Kidney capillary endothelial cell (primary cell): ENCODE measurements around the gene CDH23.

Experiments
- DNase-seq: peaks from one replicate; pipeline ENCODE4 v3.0.0-alpha.2; 2018; ENCODE audit warnings: low spot score

CDH23 gene

DNA sequence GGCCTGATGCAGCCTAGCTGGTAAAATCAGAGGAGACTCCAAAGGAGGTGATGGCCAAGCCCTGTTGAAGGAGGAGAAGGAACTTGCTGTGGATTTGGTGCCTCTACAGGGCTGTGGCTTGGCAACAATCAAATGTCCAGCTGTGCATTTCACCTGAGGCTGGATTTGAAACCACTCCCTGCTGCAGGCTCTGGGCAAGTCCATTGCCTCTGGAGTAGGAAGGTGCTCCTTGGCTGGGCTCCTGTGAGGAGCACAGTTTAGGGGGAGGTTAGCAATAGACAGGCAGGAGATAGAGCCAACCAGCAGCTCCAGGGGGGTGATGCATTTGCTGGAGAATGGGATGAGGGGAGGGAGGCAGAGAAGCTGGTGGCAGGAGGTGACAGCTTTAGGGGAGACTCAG, 26.5 kb downstream of the CDH23 start:
- DNase-seq = no peak

GRCh38 chr10:71423901-71424300, 27.2 kb downstream of the CDH23 start:
- DNase-seq = no peak

- DNase-seq = no peak
Measured at GRCh38 chr10:71424496-71425194, 27.9 kb downstream of the CDH23 start.

GRCh38 chr10:71426058-71426605, 29.4 kb downstream of the CDH23 start:
- no peak for DNase-seq

- no peak for DNase-seq
Measured at GRCh38 chr10:71427246-71427645, 30.5 kb downstream of the CDH23 start.

GRCh38 chr10:71429304-71429703, 32.6 kb downstream of the CDH23 start:
- DNase-seq = no peak

- no peak for DNase-seq
Measured at GRCh38 chr10:71429929-71430328, 33.2 kb downstream of the CDH23 start.

DNA sequence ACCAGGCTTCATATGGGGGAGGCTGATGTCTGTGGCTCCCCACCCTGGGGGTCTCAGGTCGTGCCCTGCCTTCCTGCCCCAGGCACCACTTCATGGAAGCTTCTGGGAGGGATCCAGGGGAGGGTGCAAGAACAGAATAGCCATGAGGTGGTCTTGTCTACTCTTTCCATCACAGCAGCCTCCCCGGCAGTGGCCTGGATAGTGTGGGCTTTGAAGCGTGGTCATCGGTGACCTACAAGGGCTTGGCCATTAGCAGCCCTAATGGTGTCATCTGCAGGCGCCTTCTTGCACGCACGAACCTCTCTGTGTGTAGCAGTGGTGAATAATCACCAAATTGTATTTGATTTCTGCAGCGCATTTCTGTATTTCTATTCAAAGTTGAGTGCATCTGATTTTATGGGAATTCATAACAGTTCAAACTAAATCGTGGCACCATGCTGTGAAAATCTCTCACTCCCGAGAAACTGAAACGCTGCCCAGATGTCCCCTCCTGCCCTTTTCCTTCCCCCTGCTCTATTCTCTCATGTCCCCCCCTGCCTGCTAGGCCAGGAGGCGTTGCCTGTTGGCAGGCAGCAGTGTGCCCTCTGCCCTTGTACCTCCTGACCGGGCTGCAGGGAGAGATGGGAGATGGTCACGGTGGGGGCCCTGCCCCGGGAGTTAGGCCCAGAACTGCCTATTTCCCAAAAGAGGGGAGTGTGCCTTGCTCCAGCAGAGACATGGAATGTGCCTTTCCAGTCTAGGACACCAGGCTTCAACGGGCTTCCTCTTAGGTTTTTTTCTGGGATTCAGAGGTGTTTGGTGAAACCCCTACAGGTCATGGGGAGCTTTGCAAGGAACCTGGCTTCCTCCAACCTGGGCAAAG, 34.8 kb downstream of the CDH23 start:
- no peak for DNase-seq

- no peak for DNase-seq
Measured at GRCh38 chr10:71432101-71432905, 35.6 kb downstream of the CDH23 start.

DNA sequence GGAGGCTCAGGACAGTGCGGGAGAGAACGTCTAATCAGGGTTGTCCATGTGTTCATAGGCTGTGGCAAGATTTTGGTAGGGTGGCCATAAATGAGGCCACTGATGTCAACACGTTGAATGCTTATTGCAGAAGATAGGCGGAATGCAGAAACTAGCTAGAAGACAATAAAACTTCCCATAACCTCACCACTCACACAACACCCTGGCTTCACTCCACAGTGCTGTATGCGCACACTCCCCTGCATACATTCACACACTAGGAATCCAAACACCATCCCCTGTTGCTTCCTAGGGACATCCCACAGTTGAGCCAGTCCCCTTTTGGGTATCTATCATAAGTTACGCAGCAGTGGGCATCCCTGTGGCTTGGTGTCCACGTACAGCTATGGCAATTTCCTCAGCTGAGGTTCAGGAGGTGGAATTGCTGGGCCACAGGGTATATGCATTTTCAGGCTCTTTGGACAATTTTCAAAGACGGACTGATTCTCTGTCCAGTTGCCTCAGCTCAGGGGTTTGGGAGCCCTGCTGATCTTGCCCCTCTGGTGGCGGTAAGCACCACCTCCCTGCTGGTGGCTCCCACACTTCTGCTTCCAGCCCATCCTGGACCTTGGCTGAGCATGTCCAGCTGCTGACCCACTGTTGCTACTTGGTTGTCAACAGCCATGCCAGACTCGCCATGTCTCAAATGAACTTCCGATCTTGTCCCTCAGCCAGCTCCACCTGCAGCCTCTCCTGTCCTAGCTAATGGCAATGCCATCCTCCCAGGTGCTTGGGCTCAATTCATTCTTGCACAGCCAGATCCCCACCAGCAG, 36.4 kb downstream of the CDH23 start:
- no peak for DNase-seq

DNA sequence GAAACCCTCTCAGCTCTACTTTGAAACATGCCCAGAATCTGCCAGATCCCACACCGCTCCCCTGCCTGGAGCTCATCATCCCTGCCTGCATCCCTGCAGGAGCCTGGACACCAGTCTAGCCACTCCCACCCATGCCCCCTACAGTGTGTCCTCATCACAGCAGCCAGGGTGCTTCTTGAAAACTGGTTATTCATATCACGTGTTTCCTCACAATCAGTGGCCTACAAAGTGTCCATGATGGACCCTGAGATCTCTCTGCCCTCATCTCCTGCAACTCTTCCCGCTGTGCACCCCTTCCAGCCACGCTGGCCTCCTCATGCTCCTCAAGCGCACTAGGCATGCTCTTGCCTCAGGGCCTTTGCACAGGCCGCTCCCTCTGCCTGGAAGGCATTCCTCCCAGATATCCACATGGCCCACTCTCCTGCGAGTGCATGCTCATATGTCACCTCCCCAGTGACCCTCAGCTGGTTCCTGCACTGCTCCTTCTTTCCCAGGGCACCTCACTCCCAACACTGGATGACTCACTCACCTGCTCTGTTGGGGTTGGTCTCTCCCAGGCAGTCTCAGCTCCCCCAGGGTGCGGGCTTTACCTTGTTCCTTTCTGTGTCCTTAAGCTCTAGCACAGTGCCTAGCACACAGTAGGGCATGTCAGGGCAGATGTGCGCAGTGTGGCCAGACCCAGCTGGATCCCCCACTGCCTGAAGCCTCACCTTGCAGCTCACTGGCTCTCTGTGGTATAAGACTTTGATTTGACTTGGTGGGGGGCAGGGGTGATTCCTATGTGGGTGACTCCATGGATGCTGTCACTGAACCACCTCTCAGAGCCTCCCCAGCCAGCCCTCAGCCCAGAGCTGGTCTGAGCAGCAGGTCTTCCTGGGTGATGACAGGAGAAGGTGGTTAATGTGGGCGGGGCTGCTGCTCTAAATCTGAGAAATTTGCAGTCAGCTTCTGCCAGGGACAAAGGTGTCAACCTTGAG, 37.3 kb downstream of the CDH23 start:
- no peak for DNase-seq

GRCh38 chr10:71434760-71435394, 38.2 kb downstream of the CDH23 start:
- no peak for DNase-seq

GRCh38 chr10:71435571-71436267, 39.0 kb downstream of the CDH23 start:
- DNase-seq = peak; percentile 27

GRCh38 chr10:71436268-71437125, 39.8 kb downstream of the CDH23 start:
- peak; percentile 12 for DNase-seq

GRCh38 chr10:71437537-71438092, 40.9 kb downstream of the CDH23 start:
- DNase-seq = no peak

DNA sequence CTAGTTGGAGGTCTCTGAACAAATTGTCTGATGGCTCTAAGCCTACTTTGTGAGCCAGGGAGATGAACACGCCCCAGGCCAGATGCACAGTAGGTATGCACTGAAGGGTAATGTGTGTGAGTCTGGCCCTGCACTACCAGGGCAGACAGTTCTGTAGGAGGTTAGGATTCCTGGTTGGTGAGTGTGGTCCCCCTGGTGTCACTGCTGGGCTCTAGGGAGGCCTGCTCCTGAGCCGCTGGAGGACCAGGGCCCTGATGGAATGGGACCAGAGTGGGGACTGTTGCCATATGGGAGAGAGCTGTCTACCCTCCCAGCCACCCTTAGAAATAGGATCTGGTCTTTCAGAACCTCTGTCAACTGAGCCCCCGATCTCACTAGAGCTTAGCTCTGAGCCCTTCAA, 42.0 kb downstream of the CDH23 start:
- no peak for DNase-seq

- no peak for DNase-seq
Measured at GRCh38 chr10:71439670-71440425, 43.1 kb downstream of the CDH23 start.
